HEK293T (cell line): ENCODE data around the gene DLEC1.

Experiments used
- CTCF ChIA-PET: fragments of 350-600 bp; formaldehyde crosslinking; extraction: SDS; loops from one replicate; lab custom pipeline; 2021; ENCODE audit warnings: antibody characterized with exemption, inconsistent platforms; lab: Yijun Ruan, JAX
- POLR2A ChIA-PET: fragments of 350-600 bp; formaldehyde crosslinking; extraction: SDS; loops from one replicate; lab custom pipeline; 2020; ENCODE audit warnings: antibody characterized with exemption, inconsistent platforms; lab: Yijun Ruan, JAX
- DNase-seq: peaks from one replicate; pipeline ENCODE4 v3.0.0; 2012; ENCODE audit warnings: mixed read lengths; ENCODE audit errors: extremely low spot score
- ARNT ChIP-seq: fragments of 450-650 bp; IDR thresholded peaks from 2 replicates; pipeline ENCODE4 v1.6.1; 2017; ENCODE audit warnings: mild to moderate bottlenecking
- BHLHE40 ChIP-seq: fragments of 450-650 bp; IDR thresholded peaks from 2 replicates; pipeline ENCODE4 v1.6.1; 2016; ENCODE audit warnings: mild to moderate bottlenecking, moderate library complexity, borderline replicate concordance
- CTBP1 ChIP-seq: fragments of 450-650 bp; IDR thresholded peaks from 2 replicates; pipeline ENCODE4 v1.6.1; 2016; ENCODE audit warnings: borderline replicate concordance
- ELF4 ChIP-seq: fragments of 450-650 bp; IDR thresholded peaks from 2 replicates; pipeline ENCODE4 v1.6.1; 2017; ENCODE audit warnings: antibody characterized with exemption
- FOXA1 ChIP-seq: fragments of 450-650 bp; IDR thresholded peaks from 2 replicates; pipeline ENCODE4 v1.6.1; 2016; ENCODE audit warnings: mild to moderate bottlenecking
- FOXK2 ChIP-seq: fragments of 450-650 bp; IDR thresholded peaks from 2 replicates; pipeline ENCODE4 v1.6.1; 2016; ENCODE audit warnings: mild to moderate bottlenecking
- FOXM1 ChIP-seq: fragments of 450-650 bp; IDR thresholded peaks from 2 replicates; pipeline ENCODE4 v1.6.1; 2017; ENCODE audit warnings: mild to moderate bottlenecking, borderline replicate concordance
- HDGF ChIP-seq: fragments of 450-650 bp; IDR thresholded peaks from 2 replicates; pipeline ENCODE4 v1.6.1; 2017; ENCODE audit warnings: antibody characterized with exemption, borderline replicate concordance
- L3MBTL2 ChIP-seq: fragments of 450-650 bp; conservative IDR thresholded peaks from 2 replicates; pipeline ENCODE4 v1.6.1; 2016; ENCODE audit warnings: mild to moderate bottlenecking
- LEF1 ChIP-seq: fragments of 450-650 bp; IDR thresholded peaks from 2 replicates; pipeline ENCODE4 v1.6.1; 2017; ENCODE audit warnings: mild to moderate bottlenecking, borderline replicate concordance
- NFRKB ChIP-seq: fragments of 450-650 bp; IDR thresholded peaks from 2 replicates; pipeline ENCODE4 v1.6.1; 2016; ENCODE audit warnings: mild to moderate bottlenecking, moderate library complexity
- PKNOX1 ChIP-seq: fragments of 450-650 bp; IDR thresholded peaks from 2 replicates; pipeline ENCODE4 v1.6.1; 2016
- SP1 ChIP-seq: fragments of 450-650 bp; IDR thresholded peaks from 2 replicates; pipeline ENCODE4 v1.6.1; 2017
- SUZ12 ChIP-seq: fragments of 450-650 bp; IDR thresholded peaks from 2 replicates; pipeline ENCODE4 v1.6.1; 2016; ENCODE audit warnings: mild to moderate bottlenecking
- TARDBP ChIP-seq: fragments of 450-650 bp; IDR thresholded peaks from 2 replicates; pipeline ENCODE4 v1.6.1; 2016
- ZNF384 ChIP-seq: fragments of 450-650 bp; IDR thresholded peaks from 2 replicates; pipeline ENCODE4 v1.6.1; 2016

Gene DLEC1

DNA sequence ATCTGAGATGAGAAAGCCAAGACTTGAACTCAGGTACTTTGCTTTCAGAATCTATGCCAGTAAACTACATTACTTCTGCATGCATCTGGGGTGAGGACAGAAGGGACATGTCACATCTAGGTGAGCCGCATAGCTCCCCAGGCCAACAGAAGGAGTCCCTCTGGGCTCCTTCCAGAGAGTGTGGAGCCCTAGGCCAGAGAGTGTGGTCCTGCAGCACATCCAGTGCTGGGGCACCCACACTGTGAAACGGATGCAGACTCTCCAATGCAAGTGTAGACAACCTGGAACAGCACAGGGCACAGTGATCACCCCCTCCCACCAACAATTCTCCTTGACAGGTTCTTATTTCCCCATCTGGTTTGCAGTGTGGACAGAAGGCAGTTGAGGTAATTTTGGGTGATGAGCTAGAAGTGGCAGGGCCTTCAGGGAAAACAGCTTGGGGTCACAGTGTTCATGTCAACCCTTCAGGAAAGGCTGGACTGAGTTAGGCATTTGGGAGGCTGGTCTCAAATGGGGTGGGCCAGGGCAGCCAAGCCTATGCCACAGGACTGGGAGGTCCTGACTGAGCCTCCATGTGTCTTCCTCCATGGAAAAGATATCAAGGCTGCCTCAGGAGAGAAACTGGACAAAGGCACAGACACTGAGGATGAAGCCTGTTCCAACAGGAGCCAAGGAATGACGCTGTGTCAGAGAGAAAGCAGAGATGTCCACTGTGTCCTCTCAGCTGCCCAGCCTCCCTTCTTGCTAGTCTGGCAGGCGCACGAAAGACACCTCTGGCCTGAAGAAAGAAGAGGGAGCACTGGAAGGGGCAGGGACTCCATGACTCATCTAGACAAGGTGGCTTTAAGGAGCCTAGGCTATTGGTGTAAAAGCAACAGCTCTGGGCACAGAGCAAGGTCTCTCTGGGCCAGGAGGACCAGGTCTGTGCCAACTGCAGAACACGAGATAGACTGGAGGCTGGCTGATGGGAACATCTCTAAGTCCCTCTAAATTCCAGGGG is 11.2 kb upstream of the DLEC1 start:
- no peak for TF ChIP-seq FOXM1
- no peak for TF ChIP-seq ELF4
- TF ChIP-seq SUZ12, result no peak
- TF ChIP-seq BHLHE40, result no peak
- no peak for TF ChIP-seq CTBP1
- no peak for TF ChIP-seq L3MBTL2
- no peak for TF ChIP-seq FOXA1
- TF ChIP-seq ARNT, result no peak
- no peak for TF ChIP-seq NFRKB
- no peak for TF ChIP-seq HDGF
- no peak for TF ChIP-seq TARDBP
- TF ChIP-seq PKNOX1, result no peak
- TF ChIP-seq ZNF384, result no peak
- TF ChIP-seq FOXK2, result no peak
- TF ChIP-seq SP1, result no peak
- ChIA-PET POLR2A (no interaction called here), CTCF (no interaction called here)
- DNase-seq, result no peak

GRCh38 chr3:38028621-38029361 is 10.2 kb upstream of the DLEC1 start:
- DNase-seq, result no peak
- POLR2A ChIA-PET, result interaction anchor here (0.6 kb wide), 1 partner anchor 11 kb away, joined by 3 read pairs; no protein-coding TSS in a partner anchor
- TF ChIP-seq L3MBTL2, result no peak
- no peak for TF ChIP-seq BHLHE40
- CTCF ChIA-PET, result no interaction called here

DNA sequence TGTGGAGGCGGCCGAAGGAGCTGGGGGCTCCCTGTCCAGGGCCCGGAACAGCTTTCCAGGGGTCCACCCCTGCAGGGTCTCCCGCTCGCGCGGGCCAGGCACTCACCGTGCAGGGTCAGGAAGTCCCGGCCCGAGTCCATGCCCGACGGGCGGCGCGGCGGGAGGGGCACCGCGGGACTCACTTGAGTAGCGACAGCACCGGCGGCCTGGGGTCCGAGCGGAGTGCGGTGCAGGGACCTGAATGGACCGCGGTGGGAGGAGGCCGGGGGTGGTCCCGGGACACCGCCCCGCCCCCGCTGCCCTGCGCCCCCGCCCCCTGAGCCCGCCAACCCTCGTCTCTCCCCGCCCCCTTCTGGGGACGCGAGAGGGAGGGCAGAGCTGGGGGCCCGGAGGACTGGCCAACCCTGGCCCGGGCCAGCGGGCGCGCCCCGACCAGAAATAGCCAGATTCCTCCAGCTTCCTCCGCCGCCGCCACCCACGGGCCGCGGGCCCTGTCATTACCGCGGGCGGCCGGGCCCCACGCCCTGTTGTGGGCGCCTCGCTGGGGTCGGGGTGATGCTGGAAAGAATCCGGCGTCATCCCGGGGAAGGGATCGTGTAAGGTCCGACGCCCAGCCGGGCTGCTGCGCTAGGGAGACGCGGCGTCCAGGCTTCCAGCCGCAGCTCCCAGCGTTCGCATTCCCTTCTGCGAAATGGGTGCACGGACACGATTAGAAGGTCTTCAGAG is 9.4 kb upstream of the DLEC1 start, which contains the start of gene PLCD1:
TSS of gene PLCD1 (minus strand) at position 243 of the 726 bp plus-strand sequence. CDS start at position 140, 103 bp downstream.
- no peak for TF ChIP-seq ELF4
- no peak for TF ChIP-seq SUZ12
- TF ChIP-seq FOXM1, result no peak
- TF ChIP-seq ARNT, result no peak
- ChIA-PET CTCF (no interaction called here), POLR2A (interaction anchor here (0.6 kb wide), 1 partner anchor 10 kb away, joined by 3 read pairs; no protein-coding TSS in a partner anchor)
- DNase-seq, result peak; percentile 41

DNA sequence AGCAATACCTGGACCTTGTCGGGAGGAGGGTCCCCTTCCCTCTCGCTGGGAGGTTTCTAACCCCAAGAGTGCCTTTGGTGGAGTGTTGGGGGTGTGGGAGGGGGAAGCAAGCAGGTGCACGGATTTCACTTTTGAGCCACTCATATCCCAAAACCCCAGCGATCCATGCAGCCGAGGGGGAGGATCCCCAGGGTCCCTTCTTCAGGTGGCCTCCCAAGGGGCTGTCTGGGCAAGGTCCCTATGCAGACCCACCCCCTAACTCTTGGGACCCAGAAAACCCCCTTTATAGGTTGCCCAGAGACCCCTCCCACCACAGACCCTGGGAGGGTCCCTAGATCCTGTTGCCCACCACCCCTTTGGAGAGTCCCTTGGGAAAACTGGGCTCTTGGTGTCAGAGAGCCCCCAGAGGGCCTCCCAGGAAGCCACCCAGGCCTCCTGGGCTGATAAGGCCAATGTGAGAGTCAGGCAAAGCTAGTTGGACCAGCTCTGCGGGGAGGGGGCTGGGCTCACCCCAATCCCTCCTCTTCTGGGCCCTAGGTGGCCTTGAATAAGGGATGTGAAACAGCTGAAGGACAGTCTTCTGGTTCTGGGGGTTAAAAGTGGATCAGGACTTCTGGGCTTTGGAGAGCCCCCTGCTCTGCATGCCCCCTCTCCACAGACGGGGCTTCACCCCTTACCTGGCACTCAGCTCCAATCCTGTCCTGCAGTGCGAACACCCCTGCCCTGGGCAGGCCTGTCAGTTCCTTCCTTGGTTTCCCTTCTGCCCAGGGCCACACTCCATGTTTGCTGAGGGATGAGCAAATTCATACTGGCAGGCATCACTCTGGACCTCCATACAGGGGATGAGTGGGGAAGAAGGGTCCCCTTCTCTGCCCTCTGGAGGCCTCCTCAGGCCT is 8.6 kb upstream of the DLEC1 start:
- ChIA-PET CTCF (no interaction called here), POLR2A (no interaction called here)
- DNase-seq, result no peak
- TF ChIP-seq LEF1, result no peak
- TF ChIP-seq SUZ12, result no peak
- TF ChIP-seq PKNOX1, result no peak
- TF ChIP-seq L3MBTL2, result no peak
- TF ChIP-seq BHLHE40, result no peak
- no peak for TF ChIP-seq FOXK2
- TF ChIP-seq FOXM1, result no peak
- no peak for TF ChIP-seq ELF4
- TF ChIP-seq HDGF, result no peak
- TF ChIP-seq TARDBP, result no peak
- no peak for TF ChIP-seq ARNT

DNA sequence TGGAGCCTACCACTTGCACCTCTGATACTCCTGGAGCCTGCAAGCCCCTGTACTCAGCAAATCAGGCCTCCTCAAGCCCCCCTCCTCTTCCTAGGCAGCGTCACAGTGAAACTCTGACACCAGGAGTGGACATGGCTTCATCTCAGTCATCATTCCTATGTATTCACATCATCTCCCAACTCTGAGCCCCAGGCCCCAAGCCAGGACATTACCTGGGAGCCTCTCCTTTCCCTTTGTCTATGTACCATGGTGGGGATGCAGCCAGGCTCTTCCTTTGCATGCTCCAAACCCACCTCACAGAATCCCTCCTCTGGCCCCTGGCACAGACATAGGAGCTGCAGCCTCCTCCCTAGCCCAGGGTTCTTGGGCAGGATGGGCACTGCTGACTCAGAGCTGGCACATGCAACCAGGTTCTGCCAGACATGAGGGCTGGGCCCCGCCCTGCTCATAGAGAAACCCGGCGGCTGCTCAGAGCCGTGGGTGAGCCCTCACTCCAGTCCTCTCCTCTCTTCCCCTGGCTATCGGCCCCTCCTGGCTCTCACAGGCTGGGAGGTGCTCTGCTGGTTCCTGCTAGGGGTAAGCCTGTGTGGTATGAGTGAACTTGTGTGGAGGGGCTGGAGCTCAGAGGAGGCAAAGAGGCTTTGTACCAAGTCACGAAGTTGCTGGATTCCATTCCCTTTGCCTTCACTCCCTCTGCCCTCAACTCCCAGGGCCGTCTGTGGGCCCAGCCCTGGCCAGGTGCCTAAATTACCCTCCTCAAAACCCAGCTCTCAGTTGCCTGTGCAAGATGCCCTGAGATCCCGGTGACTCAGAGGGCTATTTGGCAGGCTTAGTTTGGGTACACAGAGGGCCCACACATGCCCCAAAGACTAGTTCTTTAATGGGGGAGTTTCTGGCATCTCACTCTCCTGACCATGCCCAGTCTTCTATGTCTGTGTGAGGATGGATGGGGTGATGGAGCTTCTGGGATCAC is 7.7 kb upstream of the DLEC1 start:
- TF ChIP-seq SP1, result no peak
- no peak for TF ChIP-seq CTBP1
- TF ChIP-seq FOXK2, result no peak
- no peak for TF ChIP-seq TARDBP
- no peak for TF ChIP-seq ARNT
- no peak for TF ChIP-seq L3MBTL2
- no peak for TF ChIP-seq ZNF384
- no peak for TF ChIP-seq SUZ12
- no peak for DNase-seq
- ChIA-PET POLR2A (no interaction called here), CTCF (interaction anchor here (0.6 to 1.2 kb wide), 2 partner anchors 34 to 1267 kb away, joined by 3 to 4 read pairs; no protein-coding TSS in a partner anchor)
